PC-9 (cell line): Measurements from ENCODE around the gene C1orf159.

Experiments
- EZH2 ChIP-seq: fragments of 200-600 bp; sonication (generic); IDR thresholded peaks from 2 replicates; pipeline ENCODE4 v1.8.0; 2017; ENCODE audit warnings: antibody characterized with exemption, low read depth
- TF ChIP-seq, protein P1 (sequence below): fragments of 200-600 bp; sonication (generic); conservative IDR thresholded peaks from 2 replicates; pipeline ENCODE4 v1.6.1; 2017; ENCODE audit warnings: mixed run types, antibody characterized with exemption, mild to moderate bottlenecking, moderate library complexity

DNA sequence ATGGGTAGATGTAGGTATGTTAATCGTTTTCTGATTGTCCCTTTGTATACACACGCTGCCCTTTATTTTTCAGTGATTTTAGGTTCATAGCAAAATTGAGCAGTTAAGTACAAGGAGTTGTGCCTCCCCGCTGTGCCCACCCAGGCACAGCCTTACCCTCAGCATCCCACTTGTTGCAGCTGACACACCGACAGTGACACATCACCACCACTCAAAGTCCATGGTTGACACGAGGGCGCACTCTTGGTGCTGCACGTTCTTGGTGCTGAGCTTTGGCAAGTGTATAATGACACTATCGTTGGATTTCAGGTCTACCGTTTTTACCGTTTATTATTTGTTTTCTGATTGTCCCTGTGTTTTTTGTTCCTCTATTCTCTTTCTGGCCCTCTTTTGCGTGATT, 15.6 kb downstream of the C1orf159 start:
- TF ChIP-seq, protein P1, sequence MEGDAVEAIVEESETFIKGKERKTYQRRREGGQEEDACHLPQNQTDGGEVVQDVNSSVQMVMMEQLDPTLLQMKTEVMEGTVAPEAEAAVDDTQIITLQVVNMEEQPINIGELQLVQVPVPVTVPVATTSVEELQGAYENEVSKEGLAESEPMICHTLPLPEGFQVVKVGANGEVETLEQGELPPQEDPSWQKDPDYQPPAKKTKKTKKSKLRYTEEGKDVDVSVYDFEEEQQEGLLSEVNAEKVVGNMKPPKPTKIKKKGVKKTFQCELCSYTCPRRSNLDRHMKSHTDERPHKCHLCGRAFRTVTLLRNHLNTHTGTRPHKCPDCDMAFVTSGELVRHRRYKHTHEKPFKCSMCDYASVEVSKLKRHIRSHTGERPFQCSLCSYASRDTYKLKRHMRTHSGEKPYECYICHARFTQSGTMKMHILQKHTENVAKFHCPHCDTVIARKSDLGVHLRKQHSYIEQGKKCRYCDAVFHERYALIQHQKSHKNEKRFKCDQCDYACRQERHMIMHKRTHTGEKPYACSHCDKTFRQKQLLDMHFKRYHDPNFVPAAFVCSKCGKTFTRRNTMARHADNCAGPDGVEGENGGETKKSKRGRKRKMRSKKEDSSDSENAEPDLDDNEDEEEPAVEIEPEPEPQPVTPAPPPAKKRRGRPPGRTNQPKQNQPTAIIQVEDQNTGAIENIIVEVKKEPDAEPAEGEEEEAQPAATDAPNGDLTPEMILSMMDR = no peak
- TF ChIP-seq EZH2 = no peak
